SK-N-MC (cell line): ENCODE results near the gene NHS.

ENCODE experiments used
- EZH2 ChIP-seq: fragments of 200-600 bp; sonication (generic); IDR thresholded peaks from one replicate; pipeline ENCODE4 v1.6.1; 2017; ENCODE audit warnings: antibody characterized with exemption
- POLR2AphosphoS5 ChIP-seq: IDR thresholded peaks from 2 replicates; pipeline ENCODE4 v1.6.1; 2012; ENCODE audit warnings: mild to moderate bottlenecking, low read depth, low read length, borderline replicate concordance

DNA sequence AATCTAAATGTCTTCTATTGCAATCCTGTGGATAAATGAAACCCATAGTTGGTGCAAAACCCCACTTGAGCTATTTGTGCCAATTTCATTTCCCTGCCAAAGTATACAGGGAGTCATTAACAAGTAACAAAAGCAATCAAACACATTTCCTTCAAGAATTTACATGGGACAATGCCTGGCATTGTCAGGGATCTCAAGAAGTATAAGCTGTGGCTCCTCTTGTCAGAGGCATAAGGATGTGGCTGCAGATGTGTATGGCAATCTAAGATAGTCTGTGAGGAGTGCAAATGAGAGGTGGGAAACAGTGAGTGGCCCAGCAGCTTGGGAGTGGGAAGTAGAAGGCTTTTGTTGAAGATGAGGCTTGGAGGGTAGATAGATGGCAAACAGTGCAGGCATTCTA, 304.3 kb downstream of the NHS start:
- no peak for TF ChIP-seq POLR2AphosphoS5
- no peak for TF ChIP-seq EZH2
